IMR-90 (cell line): ENCODE measurements around the gene MET.

Source experiments
- BHLHE40 ChIP-seq: fragments of 150-350 bp; IDR thresholded peaks from 2 replicates; pipeline ENCODE4 v1.6.1; 2016; ENCODE audit warnings: mild to moderate bottlenecking, low read depth, low read length
- FOS ChIP-seq: fragments of 150-350 bp; IDR thresholded peaks from 2 replicates; pipeline ENCODE4 v1.6.1; 2016; ENCODE audit warnings: low read depth, low read length
- MAZ ChIP-seq: IDR thresholded peaks from 2 replicates; pipeline ENCODE4 v1.6.1; 2012; ENCODE audit warnings: low read depth, mild to moderate bottlenecking, low read length, improper control_type of control experiment, moderate library complexity, borderline replicate concordance
- MXI1 ChIP-seq: IDR thresholded peaks from 2 replicates; pipeline ENCODE4 v1.6.1; 2012; ENCODE audit warnings: low read depth, mild to moderate bottlenecking, low read length, moderate library complexity, borderline replicate concordance
- POLR2A ChIP-seq: IDR thresholded peaks from 2 replicates; pipeline ENCODE4 v1.6.1; 2012; ENCODE audit warnings: mild to moderate bottlenecking, low read depth, low read length
- RAD21 ChIP-seq: IDR thresholded peaks from 2 replicates; pipeline ENCODE4 v1.6.1; 2012; ENCODE audit warnings: low read length, improper control_type of control experiment
- RFX5 ChIP-seq: IDR thresholded peaks from 2 replicates; pipeline ENCODE4 v1.8.0; 2012; ENCODE audit warnings: low read depth, mild to moderate bottlenecking, low read length, moderate library complexity
- TF ChIP-seq, protein P1 (sequence below): conservative IDR thresholded peaks from 2 replicates; pipeline ENCODE4 v1.5.1; 2012; ENCODE audit warnings: mild to moderate bottlenecking, low read depth, low read length, improper control_type of control experiment
- TF ChIP-seq, protein P2 (sequence below): fragments of 150-350 bp; IDR thresholded peaks from 2 replicates; pipeline ENCODE4 v1.6.1; 2017; ENCODE audit warnings: mild to moderate bottlenecking, antibody characterized with exemption, low read length, low read depth

DNA sequence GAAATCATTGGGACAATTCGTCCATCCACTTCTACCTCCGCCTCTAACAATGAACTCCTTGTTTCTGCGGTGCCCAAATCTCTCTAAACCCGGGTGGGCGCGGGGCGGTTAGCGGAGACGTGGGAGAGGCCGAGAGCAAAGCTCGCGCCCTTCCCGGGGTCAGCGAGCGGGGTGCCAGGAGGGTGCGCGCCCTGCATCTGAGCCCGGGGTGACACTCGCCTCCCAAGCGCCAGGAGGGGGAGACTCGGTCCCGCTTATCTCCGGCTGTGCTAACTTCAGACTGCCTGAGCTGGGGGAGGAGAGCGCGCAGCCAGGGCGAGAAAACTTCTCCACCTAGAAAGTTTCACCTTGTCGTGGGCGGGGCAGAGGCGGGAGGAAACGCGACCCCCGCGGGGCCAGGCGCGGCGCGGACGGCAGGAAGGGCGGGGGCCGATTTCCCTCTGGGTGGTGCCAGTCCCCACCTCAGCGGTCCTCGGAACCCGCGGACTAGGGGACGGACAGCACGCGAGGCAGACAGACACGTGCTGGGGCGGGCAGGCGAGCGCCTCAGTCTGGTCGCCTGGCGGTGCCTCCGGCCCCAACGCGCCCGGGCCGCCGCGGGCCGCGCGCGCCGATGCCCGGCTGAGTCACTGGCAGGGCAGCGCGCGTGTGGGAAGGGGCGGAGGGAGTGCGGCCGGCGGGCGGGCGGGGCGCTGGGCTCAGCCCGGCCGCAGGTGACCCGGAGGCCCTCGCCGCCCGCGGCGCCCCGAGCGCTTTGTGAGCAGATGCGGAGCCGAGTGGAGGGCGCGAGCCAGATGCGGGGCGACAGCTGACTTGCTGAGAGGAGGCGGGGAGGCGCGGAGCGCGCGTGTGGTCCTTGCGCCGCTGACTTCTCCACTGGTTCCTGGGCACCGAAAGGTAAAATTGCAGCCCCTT lies at the start of gene MET:
- TF ChIP-seq, protein P1, sequence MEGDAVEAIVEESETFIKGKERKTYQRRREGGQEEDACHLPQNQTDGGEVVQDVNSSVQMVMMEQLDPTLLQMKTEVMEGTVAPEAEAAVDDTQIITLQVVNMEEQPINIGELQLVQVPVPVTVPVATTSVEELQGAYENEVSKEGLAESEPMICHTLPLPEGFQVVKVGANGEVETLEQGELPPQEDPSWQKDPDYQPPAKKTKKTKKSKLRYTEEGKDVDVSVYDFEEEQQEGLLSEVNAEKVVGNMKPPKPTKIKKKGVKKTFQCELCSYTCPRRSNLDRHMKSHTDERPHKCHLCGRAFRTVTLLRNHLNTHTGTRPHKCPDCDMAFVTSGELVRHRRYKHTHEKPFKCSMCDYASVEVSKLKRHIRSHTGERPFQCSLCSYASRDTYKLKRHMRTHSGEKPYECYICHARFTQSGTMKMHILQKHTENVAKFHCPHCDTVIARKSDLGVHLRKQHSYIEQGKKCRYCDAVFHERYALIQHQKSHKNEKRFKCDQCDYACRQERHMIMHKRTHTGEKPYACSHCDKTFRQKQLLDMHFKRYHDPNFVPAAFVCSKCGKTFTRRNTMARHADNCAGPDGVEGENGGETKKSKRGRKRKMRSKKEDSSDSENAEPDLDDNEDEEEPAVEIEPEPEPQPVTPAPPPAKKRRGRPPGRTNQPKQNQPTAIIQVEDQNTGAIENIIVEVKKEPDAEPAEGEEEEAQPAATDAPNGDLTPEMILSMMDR, result peak; percentile 68
- TF ChIP-seq RFX5, result no peak
- TF ChIP-seq POLR2A, result peak; percentile 50; the same call in 1 of the 2 replicates
- TF ChIP-seq, protein P2, sequence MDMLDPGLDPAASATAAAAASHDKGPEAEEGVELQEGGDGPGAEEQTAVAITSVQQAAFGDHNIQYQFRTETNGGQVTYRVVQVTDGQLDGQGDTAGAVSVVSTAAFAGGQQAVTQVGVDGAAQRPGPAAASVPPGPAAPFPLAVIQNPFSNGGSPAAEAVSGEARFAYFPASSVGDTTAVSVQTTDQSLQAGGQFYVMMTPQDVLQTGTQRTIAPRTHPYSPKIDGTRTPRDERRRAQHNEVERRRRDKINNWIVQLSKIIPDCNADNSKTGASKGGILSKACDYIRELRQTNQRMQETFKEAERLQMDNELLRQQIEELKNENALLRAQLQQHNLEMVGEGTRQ, result peak; percentile 72
- peak; percentile 82 for TF ChIP-seq RAD21
- peak; percentile 95 for TF ChIP-seq MXI1
- peak; percentile 34; the same call in 1 of the 2 replicates for TF ChIP-seq FOS
- TF ChIP-seq BHLHE40, result peak; percentile 95
- peak; percentile 37 for TF ChIP-seq MAZ
